Middle frontal gyrus (tissue), 1 donor: ENCODE measurements around the gene GPATCH8.

Experiments
- DNase-seq: peaks from one replicate; pipeline ENCODE4 v3.0.0-alpha.2; 2015; ENCODE audit warnings: low spot score; ENCODE audit errors: extremely low spot score

Gene GPATCH8

GRCh38 chr17:44464037-44464436, 39.2 kb downstream of the GPATCH8 start:
- no peak for DNase-seq

GRCh38 chr17:44451832-44452231, 51.4 kb downstream of the GPATCH8 start:
- no peak for DNase-seq

GRCh38 chr17:44451016-44451627, 52.1 kb downstream of the GPATCH8 start:
- no peak for DNase-seq

- DNase-seq = no peak
Observed at GRCh38 chr17:44448412-44448811, 54.8 kb downstream of the GPATCH8 start.

- no peak for DNase-seq
Observed at GRCh38 chr17:44444735-44445105, 58.5 kb downstream of the GPATCH8 start.

- DNase-seq = no peak
Observed at GRCh38 chr17:44442806-44443205, 60.4 kb downstream of the GPATCH8 start.

GRCh38 chr17:44439168-44439567, 64.0 kb downstream of the GPATCH8 start:
- no peak for DNase-seq

- DNase-seq = no peak
Observed at GRCh38 chr17:44438636-44439035, 64.6 kb downstream of the GPATCH8 start.

- DNase-seq = no peak
Observed at GRCh38 chr17:44436336-44436735, 66.9 kb downstream of the GPATCH8 start.

- no peak for DNase-seq
Observed at GRCh38 chr17:44432254-44433157, 70.7 kb downstream of the GPATCH8 start.

- DNase-seq = no peak
Observed at GRCh38 chr17:44424828-44425461, 78.3 kb downstream of the GPATCH8 start.

- no peak for DNase-seq
Observed at GRCh38 chr17:44417553-44417952, 85.7 kb downstream of the GPATCH8 start.

GRCh38 chr17:44416558-44417289, 86.5 kb downstream of the GPATCH8 start:
- no peak for DNase-seq

- DNase-seq = no peak
Observed at GRCh38 chr17:44414394-44415155, 88.6 kb downstream of the GPATCH8 start.

- no peak for DNase-seq
Observed at GRCh38 chr17:44409309-44410028, 93.7 kb downstream of the GPATCH8 start.

- no peak for DNase-seq
Observed at GRCh38 chr17:44408786-44409185, 94.4 kb downstream of the GPATCH8 start.

- no peak for DNase-seq
Observed at GRCh38 chr17:44402564-44403172, 100.5 kb downstream of the GPATCH8 start.

- DNase-seq = no peak
Observed at GRCh38 chr17:44400226-44400847, 102.9 kb downstream of the GPATCH8 start.
